ENCODE measurements around the gene RFXANK. TPM values are rescaled to one million over a fixed set of nuclear protein-coding genes. Genes with fewer than 3 reads are reported as not detected.

The RFXANK gene
- total RNA-seq, 1 donor from 2014 or later, result 96.9 TPM

- CTCF ChIA-PET, result interaction anchor here (0.7 kb wide), 1 partner anchor 178 kb away, joined by 3 read pairs; no protein-coding TSS in a partner anchor
- Mint-ChIP-seq H3K36me3 (ENCODE audit: low read depth) (peaks cover 43% of the 10 kb centered on the region), H3K4me3 (no peak overlapping the region), H3K9me3 (peaks cover 3% of the 10 kb centered on the region), H3K27me3 (no peaks in the 10 kb centered on the region), H3K4me1 (peaks cover 39% of the 10 kb centered on the region), H3K27ac (peak overlapping the region; percentile 26)
- ATAC-seq (ENCODE audit: low read depth) (no peak), DNase-seq (no peak)
- intact Hi-C loops (cut with micrococcal nuclease), result no loop called here
- TF ChIP-seq, protein P1, sequence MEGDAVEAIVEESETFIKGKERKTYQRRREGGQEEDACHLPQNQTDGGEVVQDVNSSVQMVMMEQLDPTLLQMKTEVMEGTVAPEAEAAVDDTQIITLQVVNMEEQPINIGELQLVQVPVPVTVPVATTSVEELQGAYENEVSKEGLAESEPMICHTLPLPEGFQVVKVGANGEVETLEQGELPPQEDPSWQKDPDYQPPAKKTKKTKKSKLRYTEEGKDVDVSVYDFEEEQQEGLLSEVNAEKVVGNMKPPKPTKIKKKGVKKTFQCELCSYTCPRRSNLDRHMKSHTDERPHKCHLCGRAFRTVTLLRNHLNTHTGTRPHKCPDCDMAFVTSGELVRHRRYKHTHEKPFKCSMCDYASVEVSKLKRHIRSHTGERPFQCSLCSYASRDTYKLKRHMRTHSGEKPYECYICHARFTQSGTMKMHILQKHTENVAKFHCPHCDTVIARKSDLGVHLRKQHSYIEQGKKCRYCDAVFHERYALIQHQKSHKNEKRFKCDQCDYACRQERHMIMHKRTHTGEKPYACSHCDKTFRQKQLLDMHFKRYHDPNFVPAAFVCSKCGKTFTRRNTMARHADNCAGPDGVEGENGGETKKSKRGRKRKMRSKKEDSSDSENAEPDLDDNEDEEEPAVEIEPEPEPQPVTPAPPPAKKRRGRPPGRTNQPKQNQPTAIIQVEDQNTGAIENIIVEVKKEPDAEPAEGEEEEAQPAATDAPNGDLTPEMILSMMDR (IDR thresholded peaks at IDR 0.05), result no peak
- POLR2A ChIA-PET, result no interaction called here
These were observed 5.3 kb upstream of the RFXANK start for GRCh38 chr19:19186742-19187141.

GRCh38 chr19:19191768-19192077 is 335 bp upstream of the RFXANK start:
- DNase-seq (no peak), ATAC-seq (ENCODE audit: low read depth) (no peak)
- Mint-ChIP-seq H3K4me3 (peak overlapping the region; percentile 99), H3K4me1 (peaks cover 51% of the 10 kb centered on the region), H3K9me3 (peaks cover under 1% of the 10 kb centered on the region), H3K27ac (peak overlapping the region; percentile 99), H3K36me3 (ENCODE audit: low read depth) (peaks cover 37% of the 10 kb centered on the region), H3K27me3 (no peaks in the 10 kb centered on the region)
- TF ChIP-seq, protein P1 (IDR thresholded peaks at IDR 0.05), result no peak
- POLR2A ChIA-PET, result interaction anchor here (0.6 to 4.6 kb wide), 14 partner anchors 11 to 1304 kb away, joined by 3 to 69 read pairs (median 4); partner anchors contain the start of genes NDUFA13, NR2C2AP, SLC25A42 and TSSK6
- intact Hi-C loops (cut with micrococcal nuclease), result loop anchor here (1.0 to 5.0 kb wide), 10 partner anchors 12 to 669 kb away; partner anchors contain the start of genes ATP13A1, COPE, DDX49 and ELL
- CTCF ChIA-PET, result interaction anchor here (1.1 to 2.3 kb wide), 2 partner anchors 17 to 34 kb away, joined by 3 to 6 read pairs; no protein-coding TSS in a partner anchor

DNA sequence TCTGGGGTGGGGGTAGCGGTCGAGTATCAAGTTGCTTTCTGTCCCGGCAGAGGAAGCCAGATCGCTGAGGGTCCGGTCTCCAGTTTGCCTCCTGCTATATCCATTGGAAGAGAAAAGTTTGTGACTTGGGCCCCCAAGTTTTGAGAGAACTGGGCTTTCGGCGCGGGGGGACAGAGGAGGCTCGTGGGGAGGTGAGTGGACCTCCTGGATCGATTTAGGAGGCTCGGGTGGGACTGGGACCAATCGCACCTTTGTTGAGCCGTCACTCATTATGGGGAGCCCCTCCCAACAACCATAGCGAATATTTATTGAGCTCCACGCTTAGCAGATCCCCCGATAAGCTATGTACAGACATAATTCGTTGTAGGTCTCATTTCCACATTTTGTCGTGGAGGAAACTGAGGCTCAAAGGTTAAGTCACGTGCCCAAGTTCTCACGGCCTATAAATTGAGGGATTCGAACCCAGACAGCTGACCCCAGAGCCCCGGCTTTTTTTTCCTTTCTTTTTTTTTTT is 909 bp downstream of the RFXANK start:
- Mint-ChIP-seq H3K9me3 (no peaks in the 10 kb centered on the region), H3K27ac (peak overlapping the region; percentile 99), H3K4me1 (peaks cover 49% of the 10 kb centered on the region), H3K4me3 (peak overlapping the region; percentile 99), H3K27me3 (no peaks in the 10 kb centered on the region), H3K36me3 (ENCODE audit: low read depth) (peaks cover 42% of the 10 kb centered on the region)
- no peak for ATAC-seq (ENCODE audit: low read depth)
- intact Hi-C loops (cut with micrococcal nuclease), result loop anchor here (1.0 to 5.0 kb wide), 10 partner anchors 10 to 671 kb away; partner anchors contain the start of genes ATP13A1, COPE, DDX49 and ELL
- TF ChIP-seq, protein P1 (IDR thresholded peaks at IDR 0.05), result no peak
- ChIA-PET CTCF (interaction anchor here (2.3 kb wide), 1 partner anchor 19 kb away, joined by 6 read pairs; no protein-coding TSS in a partner anchor), POLR2A (interaction anchor here (0.6 to 4.6 kb wide), 9 partner anchors 9 to 1900 kb away, joined by 3 to 69 read pairs (median 4); partner anchors contain the start of genes NDUFA13, NR2C2AP, SLC25A42 and TSSK6)
- DNase-seq, result no peak

GRCh38 chr19:19193926-19194325 is 1.9 kb downstream of the RFXANK start:
- ATAC-seq (ENCODE audit: low read depth) (no peak), DNase-seq (no peak)
- ChIA-PET CTCF (no interaction called here), POLR2A (interaction anchor here (0.7 to 4.6 kb wide), 3 partner anchors 9 to 508 kb away, joined by 3 to 69 read pairs (median 5); partner anchors contain the start of genes NR2C2AP and SLC25A42)
- TF ChIP-seq, protein P1 (IDR thresholded peaks at IDR 0.05), result no peak
- peak overlapping the region; percentile 99 for H3K27ac Mint-ChIP-seq
- peaks cover 49% of the 10 kb centered on the region for H3K4me1 Mint-ChIP-seq
- peak overlapping the region; percentile 99 for H3K4me3 Mint-ChIP-seq
- no peaks in the 10 kb centered on the region for H3K27me3 Mint-ChIP-seq
- H3K36me3 Mint-ChIP-seq (ENCODE audit: low read depth), result peaks cover 48% of the 10 kb centered on the region
- no peaks in the 10 kb centered on the region for H3K9me3 Mint-ChIP-seq
- intact Hi-C loops (cut with micrococcal nuclease), result loop anchor here (2.0 to 5.0 kb wide), 2 partner anchors 211 to 672 kb away; partner anchors contain the start of genes ELL and GATAD2A
